GM23338 (cell line): ENCODE measurements around the gene SLCO3A1. TPM values are rescaled to one million over a fixed set of nuclear protein-coding genes. Genes with fewer than 3 reads are reported as not detected.

Experiments
- ATAC-seq: fragments of 200-7000 bp; cut with Tn5 transposase; 3 replicates; pipeline ENCODE4 v1.9.1; 2020
- DNase-seq: peaks from one replicate; pipeline ENCODE4 v3.0.0-alpha.2; 2015; ENCODE audit warnings: low spot score
- H2AFZ ChIP-seq: fragments of 200-600 bp; sonication (generic); 2 replicates; pipeline ENCODE4 v1.8.0; 2016; ENCODE audit warnings: antibody characterized with exemption, mild to moderate bottlenecking, moderate library complexity
- H3F3A ChIP-seq: fragments of 200-600 bp; sonication (generic); replicated peaks from 2 replicates; pipeline ENCODE4 v1.8.0; 2017; ENCODE audit warnings: antibody characterized with exemption, mixed run types, low read depth
- H3K27ac ChIP-seq: fragments of 200-600 bp; sonication (generic); 2 replicates; pipeline ENCODE4 v1.6.1; 2016; ENCODE audit warnings: low read depth
- H3K27me3 ChIP-seq: fragments of 200-600 bp; sonication (generic); 2 replicates; pipeline ENCODE4 v1.8.0; 2016; ENCODE audit warnings: mild to moderate bottlenecking, mixed run types, moderate library complexity; ENCODE audit not compliant: insufficient read depth
- H3K36me3 ChIP-seq: fragments of 200-600 bp; sonication (generic); 2 replicates; pipeline ENCODE4 v1.8.0; 2016; ENCODE audit warnings: mild to moderate bottlenecking; ENCODE audit not compliant: insufficient read depth
- H3K4me1 ChIP-seq: fragments of 200-600 bp; sonication (generic); 2 replicates; pipeline ENCODE4 v1.8.0; 2016; ENCODE audit warnings: mild to moderate bottlenecking, moderate library complexity; ENCODE audit not compliant: insufficient read depth
- H3K4me2 ChIP-seq: fragments of 200-600 bp; sonication (generic); 2 replicates; pipeline ENCODE4 v1.7.1; 2017; ENCODE audit warnings: mixed run types
- H3K4me3 ChIP-seq: fragments of 200-600 bp; sonication (generic); 2 replicates; pipeline ENCODE4 v1.6.1; 2016; ENCODE audit warnings: mixed run types
- H3K79me2 ChIP-seq: fragments of 200-600 bp; sonication (generic); replicated peaks from 2 replicates; pipeline ENCODE4 v1.8.0; 2017; ENCODE audit warnings: mild to moderate bottlenecking; ENCODE audit not compliant: insufficient read depth
- H3K9me2 ChIP-seq: fragments of 200-600 bp; sonication (generic); 2 replicates; pipeline ENCODE4 v1.8.0; 2017; ENCODE audit not compliant: insufficient read depth
- H4K20me1 ChIP-seq: fragments of 200-600 bp; sonication (generic); replicated peaks from 2 replicates; pipeline ENCODE4 v1.8.0; 2017; ENCODE audit warnings: mild to moderate bottlenecking; ENCODE audit not compliant: insufficient read depth
- H3K27ac Mint-ChIP-seq: 2 replicates; pipeline ENCODE4 v1.8.0; 2020; ENCODE audit warnings: inconsistent platforms, mild to moderate bottlenecking, moderate library complexity, mixed read lengths
- H3K27me3 Mint-ChIP-seq: 3 replicates; pipeline ENCODE4 v1.8.0; 2022; ENCODE audit warnings: low read depth, mild to moderate bottlenecking, moderate library complexity, mixed read lengths, inconsistent platforms; ENCODE audit not compliant: insufficient read depth, poor library complexity
- H3K36me3 Mint-ChIP-seq: 3 replicates; pipeline ENCODE4 v1.8.0; 2021; ENCODE audit warnings: low read depth, mild to moderate bottlenecking, inconsistent platforms, moderate library complexity, mixed read lengths
- H3K4me1 Mint-ChIP-seq: 3 replicates; pipeline ENCODE4 v1.8.0; 2020; ENCODE audit warnings: mild to moderate bottlenecking, inconsistent platforms, mixed read lengths
- H3K4me3 Mint-ChIP-seq: 3 replicates; pipeline ENCODE4 v1.8.0; 2021; ENCODE audit warnings: moderate library complexity, mild to moderate bottlenecking, inconsistent platforms, mixed read lengths
- H3K9me3 Mint-ChIP-seq: 3 replicates; pipeline ENCODE4 v1.8.0; 2020; ENCODE audit warnings: moderate library complexity, mild to moderate bottlenecking, inconsistent platforms, mixed read lengths
- EZH2phosphoT487 ChIP-seq: fragments of 200-600 bp; sonication (generic); IDR thresholded peaks from one replicate; pipeline ENCODE4 v1.8.1; 2018; ENCODE audit warnings: antibody characterized with exemption; ENCODE audit not compliant: unreplicated experiment
- NANOG ChIP-seq: IDR thresholded peaks from 2 replicates; pipeline ENCODE4 v1.6.1; 2016; ENCODE audit warnings: antibody characterized with exemption, borderline replicate concordance
- POLR2AphosphoS5 ChIP-seq: IDR thresholded peaks from 2 replicates; pipeline ENCODE4 v1.6.1; 2016; ENCODE audit warnings: antibody characterized with exemption, low read depth
- ZNF331 ChIP-seq: fragments of 250-450 bp; sonication (Bioruptor Pico); IDR thresholded peaks from 2 replicates; pipeline ENCODE4 v1.5.0; 2020; ENCODE audit warnings: low read depth, mild to moderate bottlenecking, moderate library complexity
- polyA plus RNA-seq: library from polyadenylated mRNA; unstranded; fragments of >200 nt; fragmentation: Nextera tagmentation; extraction: Ambion mirVana; gene quantifications from 2 replicates; pipeline ENCODE4 v1.2.1, GENCODE V29; 2016
- total RNA-seq: library from RNA; depleted of rRNA; stranded (reverse); fragments of >200 nt; shearing (Covaris generic); gene quantifications from 2 replicates; pipeline ENCODE4 v1.2.3, GENCODE V29; 2014
- TF ChIP-seq, protein P1 (sequence below): fragments of 250-450 bp; sonication (Bioruptor Pico); IDR thresholded peaks from 2 replicates; pipeline ENCODE4 v1.5.0; 2020; ENCODE audit warnings: mild to moderate bottlenecking, moderate library complexity

SLCO3A1 gene
- total and polyA plus RNA-seq, 2 experiments from 2014 or later = 7.3 to 9.4 TPM

DNA sequence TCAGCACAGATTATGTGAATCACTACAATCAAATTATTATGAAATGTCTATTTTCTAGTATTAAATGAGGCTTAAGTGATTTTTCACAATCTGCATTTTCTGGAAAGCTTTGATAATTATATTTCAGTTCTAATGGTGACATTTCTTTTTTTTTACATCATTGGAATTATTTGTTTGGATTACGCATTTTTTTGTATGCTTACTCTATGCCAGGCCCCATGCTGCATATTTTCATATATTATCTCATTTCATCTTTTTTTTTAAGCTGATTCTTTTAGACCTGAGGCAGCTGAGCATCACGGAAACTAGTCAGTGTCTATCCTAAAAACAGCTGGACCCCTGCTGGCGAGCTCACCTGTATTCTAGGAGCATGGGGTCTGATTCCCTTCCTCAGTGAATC lies 31.1 kb downstream of the SLCO3A1 start:
- Mint-ChIP-seq H3K27me3 (peaks cover 4% of the 10 kb centered on the region), H3K4me1 (peaks cover 46% of the 10 kb centered on the region), H3K4me3 (no peak overlapping the region), H3K27ac (no peak overlapping the region), H3K9me3 (no peaks in the 10 kb centered on the region), H3K36me3 (no peaks in the 10 kb centered on the region)
- Histone ChIP-seq H3K9me2 (no peaks in the 10 kb centered on the region), H3K27ac (no peak overlapping the region), H3K79me2 (peaks cover 16% of the 10 kb centered on the region), H3K27me3 (no peaks in the 10 kb centered on the region), H3F3A (no peaks in the 10 kb centered on the region), H3K4me1 (peaks cover 37% of the 10 kb centered on the region), H3K4me3 (no peak overlapping the region), H3K36me3 (no peaks in the 10 kb centered on the region), H3K4me2 (no peak overlapping the region), H4K20me1 (no peaks in the 10 kb centered on the region), H2AFZ (no peak overlapping the region)
- DNase-seq (peak; percentile 33), ATAC-seq (no peak)
- no peak for TF ChIP-seq NANOG
- no peak for TF ChIP-seq POLR2AphosphoS5
- TF ChIP-seq ZNF331 (CRISPR knock-in tag) = no peak

DNA sequence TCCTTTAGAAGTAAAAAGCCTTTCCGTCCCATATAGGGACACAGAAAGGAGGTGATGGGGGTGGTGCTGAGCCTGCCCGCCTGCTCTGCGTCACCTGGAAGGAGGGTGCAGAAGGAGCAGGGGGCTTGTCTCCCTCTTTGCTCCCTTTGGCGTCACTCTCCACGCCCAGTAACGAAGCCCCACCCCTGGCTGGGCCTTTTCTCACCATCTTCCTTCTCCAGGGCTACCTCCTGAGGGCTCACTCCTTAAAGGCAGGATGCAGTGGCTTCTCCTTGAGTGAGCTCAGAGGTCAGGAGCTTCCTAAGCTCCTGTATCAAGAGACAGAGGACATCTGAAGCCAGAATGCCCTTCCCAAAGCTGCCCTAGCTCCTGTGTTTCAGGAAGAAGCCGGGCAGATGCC lies 31.5 kb downstream of the SLCO3A1 start:
- Histone ChIP-seq H3K27ac (no peak overlapping the region), H3K4me2 (no peak overlapping the region), H3K9me2 (no peaks in the 10 kb centered on the region), H3F3A (no peaks in the 10 kb centered on the region), H3K4me1 (peaks cover 37% of the 10 kb centered on the region), H3K27me3 (no peaks in the 10 kb centered on the region), H3K36me3 (no peaks in the 10 kb centered on the region), H4K20me1 (no peaks in the 10 kb centered on the region), H3K4me3 (no peak overlapping the region), H2AFZ (no peak overlapping the region), H3K79me2 (peaks cover 16% of the 10 kb centered on the region)
- TF ChIP-seq NANOG (no peak), EZH2phosphoT487 (no peak)
- TF ChIP-seq, protein P1, sequence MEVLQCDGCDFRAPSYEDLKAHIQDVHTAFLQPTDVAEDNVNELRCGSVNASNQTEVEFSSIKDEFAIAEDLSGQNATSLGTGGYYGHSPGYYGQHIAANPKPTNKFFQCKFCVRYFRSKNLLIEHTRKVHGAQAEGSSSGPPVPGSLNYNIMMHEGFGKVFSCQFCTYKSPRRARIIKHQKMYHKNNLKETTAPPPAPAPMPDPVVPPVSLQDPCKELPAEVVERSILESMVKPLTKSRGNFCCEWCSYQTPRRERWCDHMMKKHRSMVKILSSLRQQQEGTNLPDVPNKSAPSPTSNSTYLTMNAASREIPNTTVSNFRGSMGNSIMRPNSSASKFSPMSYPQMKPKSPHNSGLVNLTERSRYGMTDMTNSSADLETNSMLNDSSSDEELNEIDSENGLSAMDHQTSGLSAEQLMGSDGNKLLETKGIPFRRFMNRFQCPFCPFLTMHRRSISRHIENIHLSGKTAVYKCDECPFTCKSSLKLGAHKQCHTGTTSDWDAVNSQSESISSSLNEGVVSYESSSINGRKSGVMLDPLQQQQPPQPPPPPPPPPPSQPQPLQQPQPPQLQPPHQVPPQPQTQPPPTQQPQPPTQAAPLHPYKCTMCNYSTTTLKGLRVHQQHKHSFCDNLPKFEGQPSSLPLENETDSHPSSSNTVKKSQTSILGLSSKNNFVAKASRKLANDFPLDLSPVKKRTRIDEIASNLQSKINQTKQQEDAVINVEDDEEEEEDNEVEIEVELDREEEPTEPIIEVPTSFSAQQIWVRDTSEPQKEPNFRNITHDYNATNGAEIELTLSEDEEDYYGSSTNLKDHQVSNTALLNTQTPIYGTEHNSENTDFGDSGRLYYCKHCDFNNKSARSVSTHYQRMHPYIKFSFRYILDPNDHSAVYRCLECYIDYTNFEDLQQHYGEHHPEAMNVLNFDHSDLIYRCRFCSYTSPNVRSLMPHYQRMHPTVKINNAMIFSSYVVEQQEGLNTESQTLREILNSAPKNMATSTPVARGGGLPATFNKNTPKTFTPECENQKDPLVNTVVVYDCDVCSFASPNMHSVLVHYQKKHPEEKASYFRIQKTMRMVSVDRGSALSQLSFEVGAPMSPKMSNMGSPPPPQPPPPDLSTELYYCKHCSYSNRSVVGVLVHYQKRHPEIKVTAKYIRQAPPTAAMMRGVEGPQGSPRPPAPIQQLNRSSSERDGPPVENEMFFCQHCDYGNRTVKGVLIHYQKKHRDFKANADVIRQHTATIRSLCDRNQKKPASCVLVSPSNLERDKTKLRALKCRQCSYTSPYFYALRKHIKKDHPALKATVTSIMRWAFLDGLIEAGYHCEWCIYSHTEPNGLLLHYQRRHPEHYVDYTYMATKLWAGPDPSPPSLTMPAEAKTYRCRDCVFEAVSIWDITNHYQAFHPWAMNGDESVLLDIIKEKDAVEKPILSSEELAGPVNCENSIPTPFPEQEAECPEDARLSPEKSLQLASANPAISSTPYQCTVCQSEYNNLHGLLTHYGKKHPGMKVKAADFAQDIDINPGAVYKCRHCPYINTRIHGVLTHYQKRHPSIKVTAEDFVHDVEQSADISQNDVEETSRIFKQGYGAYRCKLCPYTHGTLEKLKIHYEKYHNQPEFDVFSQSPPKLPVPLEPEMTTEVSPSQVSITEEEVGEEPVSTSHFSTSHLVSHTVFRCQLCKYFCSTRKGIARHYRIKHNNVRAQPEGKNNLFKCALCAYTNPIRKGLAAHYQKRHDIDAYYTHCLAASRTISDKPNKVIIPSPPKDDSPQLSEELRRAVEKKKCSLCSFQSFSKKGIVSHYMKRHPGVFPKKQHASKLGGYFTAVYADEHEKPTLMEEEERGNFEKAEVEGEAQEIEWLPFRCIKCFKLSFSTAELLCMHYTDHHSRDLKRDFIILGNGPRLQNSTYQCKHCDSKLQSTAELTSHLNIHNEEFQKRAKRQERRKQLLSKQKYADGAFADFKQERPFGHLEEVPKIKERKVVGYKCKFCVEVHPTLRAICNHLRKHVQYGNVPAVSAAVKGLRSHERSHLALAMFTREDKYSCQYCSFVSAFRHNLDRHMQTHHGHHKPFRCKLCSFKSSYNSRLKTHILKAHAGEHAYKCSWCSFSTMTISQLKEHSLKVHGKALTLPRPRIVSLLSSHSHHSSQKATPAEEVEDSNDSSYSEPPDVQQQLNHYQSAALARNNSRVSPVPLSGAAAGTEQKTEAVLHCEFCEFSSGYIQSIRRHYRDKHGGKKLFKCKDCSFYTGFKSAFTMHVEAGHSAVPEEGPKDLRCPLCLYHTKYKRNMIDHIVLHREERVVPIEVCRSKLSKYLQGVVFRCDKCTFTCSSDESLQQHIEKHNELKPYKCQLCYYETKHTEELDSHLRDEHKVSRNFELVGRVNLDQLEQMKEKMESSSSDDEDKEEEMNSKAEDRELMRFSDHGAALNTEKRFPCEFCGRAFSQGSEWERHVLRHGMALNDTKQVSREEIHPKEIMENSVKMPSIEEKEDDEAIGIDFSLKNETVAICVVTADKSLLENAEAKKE (CRISPR knock-in tag) = 0 out of 2 replicates have a peak, but pooled peaks have one; percentile 43
- Mint-ChIP-seq H3K27me3 (peaks cover 4% of the 10 kb centered on the region), H3K27ac (no peak overlapping the region), H3K4me3 (no peak overlapping the region), H3K9me3 (no peaks in the 10 kb centered on the region), H3K4me1 (peaks cover 46% of the 10 kb centered on the region), H3K36me3 (no peaks in the 10 kb centered on the region)
- DNase-seq = no peak
- peak; percentile 32 for ATAC-seq
